Loucy (cell line): Measurements from ENCODE around the gene PHACTR3.

ENCODE experiments used
- H2AFZ ChIP-seq: fragments of 200-600 bp; sonication (generic); 2 replicates; pipeline ENCODE4 v1.6.0; 2016; ENCODE audit warnings: antibody characterized with exemption, mild to moderate bottlenecking, low read length, moderate library complexity
- H3F3A ChIP-seq: fragments of 200-600 bp; 2 replicates; pipeline ENCODE4 v1.6.0; 2016; ENCODE audit warnings: antibody characterized with exemption, low read depth, mild to moderate bottlenecking
- H3K27me3 ChIP-seq: fragments of 200-600 bp; sonication (generic); 2 replicates; pipeline ENCODE4 v1.6.1; 2014; ENCODE audit warnings: low read length, mild to moderate bottlenecking; ENCODE audit not compliant: insufficient read depth, poor library complexity, severe bottlenecking
- H3K36me3 ChIP-seq: fragments of 200-600 bp; sonication (generic); 2 replicates; pipeline ENCODE4 v1.6.1; 2016; ENCODE audit warnings: low read length; ENCODE audit not compliant: insufficient read depth
- H3K4me1 ChIP-seq: fragments of 200-600 bp; sonication (generic); 2 replicates; pipeline ENCODE4 v1.5.1; 2014; ENCODE audit warnings: low read length, mild to moderate bottlenecking; ENCODE audit not compliant: insufficient read depth, poor library complexity, severe bottlenecking
- H3K4me2 ChIP-seq: fragments of 200-600 bp; sonication (generic); 2 replicates; pipeline ENCODE4 v1.6.0; 2014; ENCODE audit warnings: antibody characterized with exemption, low read length, low read depth, mild to moderate bottlenecking; ENCODE audit not compliant: poor library complexity, severe bottlenecking
- H3K4me3 ChIP-seq: fragments of 200-600 bp; sonication (generic); 2 replicates; pipeline ENCODE4 v1.5.1; 2014; ENCODE audit warnings: low read length, mild to moderate bottlenecking, mixed read lengths; ENCODE audit not compliant: poor library complexity, severe bottlenecking
- H3K79me2 ChIP-seq: fragments of 200-600 bp; sonication (generic); 2 replicates; pipeline ENCODE4 v1.6.1; 2014; ENCODE audit warnings: low read length; ENCODE audit not compliant: insufficient read depth
- H3K9ac ChIP-seq: fragments of 200-600 bp; sonication (generic); 2 replicates; pipeline ENCODE4 v1.6.0; 2014; ENCODE audit warnings: mild to moderate bottlenecking, low read depth, low read length, moderate library complexity; ENCODE audit not compliant: poor library complexity, severe bottlenecking
- H3K9me2 ChIP-seq: fragments of 200-600 bp; sonication (generic); replicated peaks from 2 replicates; pipeline ENCODE4 v1.6.1; 2016; ENCODE audit warnings: low read depth, low read length, mixed read lengths
- H3K9me3 ChIP-seq: fragments of 200-600 bp; sonication (generic); 2 replicates; pipeline ENCODE4 v1.6.1; 2014; ENCODE audit warnings: mild to moderate bottlenecking, antibody characterized with exemption, low read length, low read depth; ENCODE audit not compliant: insufficient read depth
- H4K20me1 ChIP-seq: fragments of 200-600 bp; sonication (generic); 2 replicates; pipeline ENCODE4 v1.6.0; 2014; ENCODE audit warnings: antibody characterized with exemption, low read length, mild to moderate bottlenecking; ENCODE audit not compliant: insufficient read depth, poor library complexity, severe bottlenecking
- CTCF ChIP-seq: fragments of 200-600 bp; sonication (generic); conservative IDR thresholded peaks from 2 replicates; pipeline ENCODE4 v1.5.1; 2014; ENCODE audit warnings: mild to moderate bottlenecking, antibody characterized with exemption, low read length
- EZH2phosphoT487 ChIP-seq: fragments of 200-600 bp; IDR thresholded peaks from 2 replicates; pipeline ENCODE4 v1.6.1; 2018; ENCODE audit warnings: antibody characterized with exemption, mild to moderate bottlenecking, moderate library complexity, borderline replicate concordance

The PHACTR3 gene

GRCh38 chr20:59804347-59804746 lies 200.0 kb downstream of the PHACTR3 start:
- H3K9me3 ChIP-seq = peaks cover 13% of the 10 kb centered on the region; the same call in 1 of the 2 replicates
- no peak overlapping the region for H3K4me3 ChIP-seq
- no peaks in the 10 kb centered on the region for H3K4me1 ChIP-seq
- TF ChIP-seq CTCF = no peak
- TF ChIP-seq EZH2phosphoT487 = no peak
- no peaks in the 10 kb centered on the region for H3F3A ChIP-seq
- no peaks in the 10 kb centered on the region for H3K27me3 ChIP-seq
- H3K4me2 ChIP-seq = no peak overlapping the region
- H3K36me3 ChIP-seq = peaks cover 48% of the 10 kb centered on the region; the same call in 1 of the 2 replicates
- H2AFZ ChIP-seq = no peak overlapping the region
- no peak overlapping the region for H3K9ac ChIP-seq
- H4K20me1 ChIP-seq = no peaks in the 10 kb centered on the region
- H3K79me2 ChIP-seq = no peaks in the 10 kb centered on the region
- H3K9me2 ChIP-seq = no peaks in the 10 kb centered on the region

- TF ChIP-seq EZH2phosphoT487 (no peak), CTCF (no peak)
- H3K79me2 ChIP-seq = no peaks in the 10 kb centered on the region
Observed at GRCh38 chr20:59804871-59805665, 200.7 kb downstream of the PHACTR3 start.

GRCh38 chr20:59805786-59806577 lies 201.6 kb downstream of the PHACTR3 start:
- Histone ChIP-seq H3K79me2 (no peaks in the 10 kb centered on the region), H3K9me2 (no peaks in the 10 kb centered on the region), H3K27me3 (no peaks in the 10 kb centered on the region), H3K36me3 (peaks cover 51% of the 10 kb centered on the region; the same call in 1 of the 2 replicates), H3K4me1 (no peaks in the 10 kb centered on the region), H3K4me2 (no peak overlapping the region), H2AFZ (no peak overlapping the region), H3K9ac (no peak overlapping the region), H3K4me3 (no peak overlapping the region), H4K20me1 (no peaks in the 10 kb centered on the region), H3K9me3 (peaks cover 3% of the 10 kb centered on the region; the same call in 1 of the 2 replicates), H3F3A (no peaks in the 10 kb centered on the region)
- TF ChIP-seq CTCF (no peak), EZH2phosphoT487 (no peak)

More at GRCh38 chr20:59804871-59805665, 200.7 kb downstream of the PHACTR3 start:
- Histone ChIP-seq H3K9ac (no peak overlapping the region), H4K20me1 (no peaks in the 10 kb centered on the region), H3K4me2 (no peak overlapping the region), H3K36me3 (peaks cover 48% of the 10 kb centered on the region; the same call in 1 of the 2 replicates), H3K4me1 (no peaks in the 10 kb centered on the region), H3K27me3 (no peaks in the 10 kb centered on the region), H3K4me3 (no peak overlapping the region), H3F3A (no peaks in the 10 kb centered on the region), H3K9me2 (no peaks in the 10 kb centered on the region), H2AFZ (no peak overlapping the region), H3K9me3 (peaks cover 11% of the 10 kb centered on the region; the same call in 1 of the 2 replicates)
